ENCODE results near the gene ZNF598. TPM values are rescaled to one million over a fixed set of nuclear protein-coding genes. Genes with fewer than 3 reads are reported as not detected.

The ZNF598 gene
- total and polyA plus RNA-seq, 10 of the 15 experiments (the other 5 are each of a cell fraction or from before 2014, with no cell fraction given): 0.08 to 74.0 (median 14.4) TPM

- peak; percentile 2 for TF ChIP-seq SP1 (IDR thresholded peaks at IDR 0.05; ENCODE audit: low read depth, low read length)
- no peak for TF ChIP-seq ZNF274 (IDR thresholded peaks at IDR 0.05; ENCODE audit: insufficient read depth, insufficient read length)
- TF ChIP-seq JUND (IDR thresholded peaks at IDR 0.05; ENCODE audit: low read depth, low read length): peak; percentile 53; the same call in 1 of the 2 replicates
- 0 out of 2 replicates have a peak, but pooled peaks have one; percentile 22 for TF ChIP-seq CHD2 (IDR thresholded peaks at IDR 0.05; ENCODE audit: borderline replicate concordance, low read depth, low read length)
- TF ChIP-seq MTA3 (IDR thresholded peaks at IDR 0.05; ENCODE audit: borderline replicate concordance, low read length): no peak
- TF ChIP-seq CUX1 (IDR thresholded peaks at IDR 0.05; ENCODE audit: insufficient replicate concordance, low read depth, low read length): no peak
- TF ChIP-seq BACH1 (IDR thresholded peaks at IDR 0.05; ENCODE audit: borderline replicate concordance): 0 out of 2 replicates have a peak, but pooled peaks have one; percentile 14
- TF ChIP-seq IKZF2 (IDR thresholded peaks at IDR 0.05): 0 out of 4 replicates have a peak, but pooled peaks of 1 of the 2 experiments have one; percentile 24
- TF ChIP-seq RB1 (IDR thresholded peaks at IDR 0.05; ENCODE audit: borderline replicate concordance): 0 out of 2 replicates have a peak, but pooled peaks have one; percentile 7
- no peak for TF ChIP-seq RUNX3 (IDR thresholded peaks at IDR 0.05; ENCODE audit: low read length)
- peak; percentile 67 for TF ChIP-seq DPF2 (IDR thresholded peaks at IDR 0.05)
- no peak for TF ChIP-seq ZNF622 (IDR thresholded peaks at IDR 0.05)
- no peak for TF ChIP-seq HDGF (IDR thresholded peaks at IDR 0.05)
- no peak for TF ChIP-seq SRF (IDR thresholded peaks at IDR 0.05; ENCODE audit: low read depth in 2 of 2, low read length in 2 of 2)
- TF ChIP-seq BHLHE40 (IDR thresholded peaks at IDR 0.05; ENCODE audit: borderline replicate concordance in 1 of 2, low read depth in 2 of 2, low read length in 1 of 2): peak in 1 of 2 experiments; percentile 44; a peak in 1 of 4 replicates
- peak; percentile 66 for TF ChIP-seq IKZF1 (conservative IDR thresholded peaks at IDR 0.05)
- 0 out of 2 replicates have a peak, but pooled peaks have one; percentile 21 for TF ChIP-seq TAF1 (IDR thresholded peaks at IDR 0.05; ENCODE audit: borderline replicate concordance, low read depth, low read length)
- TF ChIP-seq CEBPB (IDR thresholded peaks at IDR 0.05; ENCODE audit: borderline replicate concordance in 1 of 2, low read depth in 2 of 2, low read length in 2 of 2): no peak
Measured at GRCh38 chr16:1990351-1991134, 19.1 kb downstream of the ZNF598 start (continued).
